H7 (cell line): ENCODE measurements around the gene ALPP. TPM values are rescaled to one million over a fixed set of nuclear protein-coding genes. Genes with fewer than 3 reads are reported as not detected.
A peak's percentile ranks its signal among the peaks of the same experiment; 100 is the strongest.
"Not testable (repeated sequence)": the region's sequence is repeated elsewhere in the genome, so short reads cannot be mapped to it uniquely, and the experiment has no call there.

Source experiments
- DNase-seq: peaks from one replicate; pipeline ENCODE4 v3.0.0; 2012
- H3K27me3 ChIP-seq: 2 replicates; pipeline ENCODE4 v1.6.0; 2011; ENCODE audit warnings: mild to moderate bottlenecking, low read length; ENCODE audit not compliant: control insufficient read depth, insufficient read depth
- H3K36me3 ChIP-seq: replicated peaks from 2 replicates; pipeline ENCODE4 v1.5.1; 2011; ENCODE audit warnings: low read length; ENCODE audit not compliant: control insufficient read depth, insufficient read depth
- H3K4me3 ChIP-seq: 2 replicates; pipeline ENCODE4 v1.5.1; 2011; ENCODE audit warnings: low read depth, mild to moderate bottlenecking, control low read depth, low read length, moderate library complexity; ENCODE audit not compliant: insufficient read depth
- total RNA-seq: library from RNA; depleted of rRNA; stranded (reverse); fragments of >200 nt; shearing (Covaris generic); gene quantifications from 2 replicates; pipeline ENCODE4 v1.2.3, GENCODE V29; 2014

Gene ALPP
- total RNA-seq, 1 experiment from 2014 or later = 0.69 TPM

GRCh38 chr2:232336981-232337720 is 41.4 kb upstream of the ALPP start:
- DNase-seq = no peak
- H3K27me3 ChIP-seq = no peaks in the 10 kb centered on the region
- no peaks in the 10 kb centered on the region for H3K36me3 ChIP-seq
- no peak overlapping the region for H3K4me3 ChIP-seq

DNA sequence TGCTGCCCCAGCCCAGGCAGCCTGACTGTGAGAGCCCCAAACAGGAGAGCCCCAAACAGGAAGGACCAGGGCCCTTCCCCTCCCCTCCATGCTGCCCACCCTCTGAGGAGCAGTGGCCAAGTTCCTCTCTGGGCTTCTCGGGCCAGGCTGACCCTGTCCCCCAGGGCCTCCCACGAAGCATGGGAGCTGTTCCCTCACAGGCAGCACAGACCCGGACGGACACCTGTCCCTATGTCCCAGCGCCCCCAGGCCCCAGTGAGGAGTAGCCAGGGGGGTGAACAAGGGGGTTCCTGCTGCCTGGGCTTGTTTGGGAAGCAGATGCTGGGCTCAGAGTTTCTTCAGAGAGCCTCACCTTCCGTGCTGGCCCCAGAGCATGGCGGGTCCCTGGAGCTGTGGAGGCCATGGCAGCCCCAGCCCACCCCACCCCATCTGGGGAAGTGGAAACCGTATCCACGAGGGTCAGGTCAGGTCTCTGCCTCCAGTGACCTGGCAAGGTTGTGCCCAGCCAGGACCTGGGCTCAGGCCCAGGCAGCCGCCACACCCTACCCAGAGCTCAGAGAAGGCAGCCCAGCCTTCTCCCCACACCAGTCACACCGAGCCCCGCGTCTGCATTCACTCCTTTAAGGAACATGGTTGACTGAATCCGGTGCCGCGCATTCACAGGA is 40.3 kb upstream of the ALPP start:
- not testable (repeated sequence) for H3K27me3 ChIP-seq, H3K4me3 ChIP-seq, DNase-seq, H3K36me3 ChIP-seq

DNA sequence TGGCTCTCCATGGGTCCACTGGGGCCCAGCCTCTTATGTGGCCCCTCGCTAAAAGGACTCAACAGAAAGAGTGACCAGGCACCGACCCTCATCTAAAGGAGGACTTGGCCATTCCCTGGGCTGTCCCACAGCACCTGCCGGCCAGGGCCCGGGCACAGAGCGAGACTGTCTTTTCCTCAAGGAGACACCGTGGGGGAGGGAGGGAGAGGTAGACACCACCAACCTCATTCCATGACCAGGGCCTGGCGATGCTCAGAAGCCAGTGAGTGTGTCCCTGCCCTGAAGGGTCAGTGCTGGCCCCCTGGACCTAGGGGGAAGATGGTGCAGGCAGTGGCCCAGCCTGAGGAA is 39.8 kb upstream of the ALPP start:
- Histone ChIP-seq H3K27me3 (no peaks in the 10 kb centered on the region), H3K4me3 (no peak overlapping the region), H3K36me3 (no peaks in the 10 kb centered on the region)
- DNase-seq = no peak

DNA sequence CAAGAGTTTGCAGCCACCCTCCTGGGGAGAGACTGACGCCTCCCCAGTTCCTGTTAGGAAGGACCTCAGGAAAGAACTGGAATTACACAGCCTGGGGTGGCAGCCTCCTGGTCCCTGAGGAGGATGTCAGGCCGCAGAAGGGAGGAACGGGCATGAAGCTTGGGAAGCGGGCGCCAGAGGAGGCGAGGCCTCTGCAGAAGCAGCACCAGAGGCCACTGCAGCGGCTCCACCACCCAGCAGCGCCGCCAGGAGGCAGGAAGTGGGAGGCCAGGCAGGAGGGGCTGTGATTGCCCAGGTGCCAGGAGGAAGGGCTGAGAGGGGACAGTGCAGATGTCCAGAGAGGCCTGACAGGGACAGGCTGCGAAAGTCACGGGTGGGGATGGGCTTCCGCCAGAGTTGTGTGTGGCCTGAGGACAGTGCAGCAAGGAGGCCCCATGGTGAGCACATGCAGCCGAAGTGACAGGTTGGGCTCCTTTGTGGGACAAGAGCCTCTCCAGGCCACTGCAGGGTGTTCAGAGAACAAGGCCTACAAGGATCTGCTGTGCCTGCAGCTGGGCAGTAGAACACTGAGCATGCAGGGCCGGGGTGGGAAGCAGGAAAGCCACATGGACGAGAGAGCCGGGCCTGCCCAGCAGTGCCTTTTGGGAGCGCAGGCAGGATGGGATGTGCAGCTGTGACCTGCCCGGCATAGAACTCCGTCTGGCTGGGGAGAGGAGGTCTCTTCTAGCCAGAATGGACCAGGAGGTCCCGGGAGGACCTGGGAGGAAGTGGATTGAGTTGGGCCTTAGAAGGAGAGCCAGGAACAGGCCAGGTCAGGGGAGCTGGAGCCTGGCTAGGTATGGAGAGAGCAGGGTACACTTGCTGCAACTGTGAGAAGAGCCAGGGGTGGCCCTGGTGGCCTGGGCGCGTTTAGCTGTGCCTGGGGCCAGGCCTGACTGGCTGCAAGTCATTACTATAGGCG is 39.1 kb upstream of the ALPP start:
- DNase-seq = peak; percentile 89
- Histone ChIP-seq H3K27me3 (no peaks in the 10 kb centered on the region), H3K4me3 (no peak overlapping the region), H3K36me3 (no peaks in the 10 kb centered on the region)

DNA sequence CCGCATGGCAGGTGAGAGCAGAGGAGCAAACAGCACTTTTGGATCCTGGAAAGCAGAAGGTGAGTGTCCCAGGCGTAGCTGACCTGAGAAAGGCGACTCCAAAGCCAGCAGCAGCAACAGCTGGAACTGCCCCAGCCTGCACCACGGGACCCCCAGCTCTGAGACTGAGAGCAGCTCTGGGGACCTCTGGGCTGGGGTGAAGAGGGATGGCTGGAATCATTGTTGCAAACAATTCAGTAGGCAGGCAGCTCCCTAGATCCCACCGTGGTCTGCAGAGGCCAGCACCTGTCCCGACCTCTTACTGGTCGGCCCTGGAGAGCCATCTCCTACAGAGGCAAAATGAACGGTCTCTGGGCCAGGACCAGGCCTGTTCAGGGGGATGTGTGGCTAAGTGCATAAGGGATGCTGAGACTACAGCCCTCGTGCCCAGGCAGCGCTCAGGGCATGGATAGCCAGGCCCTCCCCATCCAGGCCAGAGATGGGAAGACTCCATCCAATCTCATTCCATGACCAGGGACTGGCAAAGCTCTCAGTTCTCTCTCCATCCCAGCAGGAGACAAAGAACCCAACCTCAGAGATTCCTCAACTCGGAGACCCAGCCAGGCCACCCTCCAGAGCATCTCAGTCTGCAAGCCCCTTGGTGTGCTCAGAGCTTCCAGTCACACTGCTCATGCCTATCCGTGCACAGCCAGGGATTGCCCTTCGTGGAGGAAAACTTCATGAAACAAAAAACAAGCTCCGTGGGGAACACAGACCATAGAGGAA is 38.2 kb upstream of the ALPP start:
- no peak for DNase-seq
- Histone ChIP-seq H3K36me3 (no peaks in the 10 kb centered on the region), H3K27me3 (no peaks in the 10 kb centered on the region), H3K4me3 (no peak overlapping the region)

- Histone ChIP-seq H3K4me3 (no peak overlapping the region), H3K27me3 (no peaks in the 10 kb centered on the region), H3K36me3 (no peaks in the 10 kb centered on the region)
- no peak for DNase-seq
These were observed 37.4 kb upstream of the ALPP start for GRCh38 chr2:232341061-232341738.

DNA sequence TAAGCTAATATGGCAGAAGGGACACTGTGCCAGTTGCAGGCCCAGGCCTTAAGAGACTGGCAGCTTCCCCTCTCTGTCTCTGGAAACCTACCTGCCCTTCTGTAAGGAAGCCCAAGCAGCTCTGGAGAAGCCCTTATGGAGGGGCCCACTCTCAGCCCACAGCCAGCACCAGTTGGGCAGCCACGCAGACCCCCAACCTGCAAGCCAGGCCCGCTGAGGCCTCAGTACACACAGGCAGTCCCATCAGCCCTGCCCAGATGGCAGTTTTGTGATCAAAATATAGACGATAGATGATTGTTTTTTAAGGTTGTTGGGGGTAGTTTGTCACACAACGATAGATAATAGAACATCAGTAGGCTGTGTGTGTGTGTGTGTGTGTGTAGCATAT is 36.8 kb upstream of the ALPP start:
- no peak for DNase-seq
- H3K4me3 ChIP-seq = no peak overlapping the region
- no peaks in the 10 kb centered on the region for H3K36me3 ChIP-seq
- H3K27me3 ChIP-seq = no peaks in the 10 kb centered on the region

- DNase-seq = no peak
- no peaks in the 10 kb centered on the region for H3K27me3 ChIP-seq
- no peaks in the 10 kb centered on the region for H3K36me3 ChIP-seq
- no peak overlapping the region for H3K4me3 ChIP-seq
These were observed 35.7 kb upstream of the ALPP start for GRCh38 chr2:232342635-232343565.

DNA sequence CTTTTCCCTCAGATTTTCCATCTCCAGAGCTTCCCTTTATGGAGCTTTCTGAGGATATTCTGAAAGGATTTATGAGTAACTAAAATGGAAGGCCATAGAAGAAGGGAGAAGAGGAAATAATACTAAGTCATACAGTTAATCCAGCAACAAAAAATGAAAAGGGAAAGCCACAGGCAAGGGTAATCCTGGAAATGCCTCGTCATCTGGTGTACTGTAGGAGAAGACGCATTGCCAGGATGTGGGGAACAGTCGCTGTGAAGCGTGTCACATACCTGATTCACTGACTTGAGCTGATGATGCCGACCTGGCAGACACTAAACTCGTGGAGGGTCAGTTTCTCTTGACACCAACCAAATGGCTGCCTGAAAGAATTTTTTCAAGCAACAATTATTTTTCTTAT is 34.7 kb upstream of the ALPP start:
- no peaks in the 10 kb centered on the region for H3K36me3 ChIP-seq
- DNase-seq = no peak
- H3K27me3 ChIP-seq = no peaks in the 10 kb centered on the region
- H3K4me3 ChIP-seq = no peak overlapping the region

- Histone ChIP-seq H3K4me3 (no peak overlapping the region), H3K36me3 (no peaks in the 10 kb centered on the region)
- no peak for DNase-seq
These were observed 33.3 kb upstream of the ALPP start for GRCh38 chr2:232345251-232345650.

DNA sequence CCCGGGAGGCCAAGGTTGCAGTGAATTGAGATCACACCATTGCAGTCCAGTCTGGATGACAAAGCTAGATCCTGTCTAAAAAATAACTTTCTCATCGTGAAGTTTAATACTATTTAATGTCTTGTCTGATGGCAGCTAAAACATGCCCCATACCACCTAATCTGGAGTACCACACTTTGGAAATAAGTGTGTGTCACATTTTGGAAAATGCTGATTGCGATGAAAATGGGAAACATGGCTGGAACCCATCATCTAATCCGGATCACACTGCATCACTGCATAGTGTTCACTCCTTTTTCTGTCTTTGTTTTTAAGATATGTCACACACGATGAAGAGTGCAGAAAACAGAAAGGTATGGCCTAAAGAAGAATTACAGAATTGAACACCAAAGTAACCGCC is 31.2 kb upstream of the ALPP start:
- Histone ChIP-seq H3K4me3 (no peak overlapping the region), H3K36me3 (no peaks in the 10 kb centered on the region), H3K27me3 (peaks cover 7% of the 10 kb centered on the region; the same call in 1 of the 2 replicates)
- DNase-seq = no peak

More at GRCh38 chr2:232345251-232345650, 33.3 kb upstream of the ALPP start:
- H3K27me3 ChIP-seq = no peaks in the 10 kb centered on the region; the same call in 1 of the 2 replicates

DNA sequence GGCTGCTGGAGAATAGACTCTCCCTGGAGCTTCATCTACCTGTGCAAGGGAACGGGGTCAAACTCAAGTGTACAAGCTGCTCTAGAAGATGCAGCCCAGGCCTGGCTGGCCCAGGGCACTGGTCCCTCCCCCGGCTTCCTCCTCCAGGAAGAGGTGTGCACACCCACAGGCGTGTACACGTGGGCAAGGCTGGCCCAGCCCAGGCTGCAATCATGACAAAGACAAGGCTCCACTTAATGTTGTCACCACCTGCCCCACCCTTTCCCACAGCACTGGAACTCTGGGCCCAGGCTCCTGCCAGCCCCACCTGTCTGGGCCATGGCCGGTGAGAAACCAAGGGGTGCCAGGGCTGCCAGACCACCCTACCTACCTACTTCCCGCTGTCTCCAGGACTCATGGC is 29.6 kb upstream of the ALPP start:
- H3K27me3 ChIP-seq = peaks cover 7% of the 10 kb centered on the region; the same call in 1 of the 2 replicates
- no peaks in the 10 kb centered on the region for H3K36me3 ChIP-seq
- no peak overlapping the region for H3K4me3 ChIP-seq
- no peak for DNase-seq

DNA sequence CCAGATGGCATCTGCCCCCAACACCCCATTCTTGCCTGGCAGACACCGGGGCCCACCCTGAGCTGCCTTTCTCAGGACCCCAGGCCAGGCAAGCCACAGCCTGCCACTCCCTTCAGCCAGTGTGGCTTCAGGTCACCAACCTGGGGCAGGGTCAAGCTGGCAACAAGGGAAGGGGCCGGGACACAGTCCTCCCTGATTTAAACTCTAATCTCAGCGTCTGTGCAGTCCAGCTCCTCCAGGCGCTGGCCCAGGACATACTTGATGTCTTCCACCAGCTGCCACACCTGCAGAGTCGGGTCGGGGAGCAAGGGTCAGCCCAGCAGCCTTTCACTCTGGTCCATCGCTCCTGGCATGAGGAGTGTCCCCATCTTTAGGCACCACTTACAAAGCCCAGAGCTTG is 29.0 kb upstream of the ALPP start:
- Histone ChIP-seq H3K36me3 (no peaks in the 10 kb centered on the region), H3K27me3 (peaks cover 7% of the 10 kb centered on the region; the same call in 1 of the 2 replicates), H3K4me3 (no peak overlapping the region)
- DNase-seq = no peak
